ENCODE measurements around the gene PPP1R9B. TPM values are rescaled to one million over a fixed set of nuclear protein-coding genes. Genes with fewer than 3 reads are reported as not detected.
A peak's percentile ranks its signal among the peaks of the same experiment; 100 is the strongest.

Gene PPP1R9B
- total RNA-seq, 1 donor from 2014 or later: 73.6 TPM

GRCh38 chr17:50184611-50185398 lies 34.3 kb upstream of the PPP1R9B start:
- no peak overlapping the region for H3K4me3 ChIP-seq (ENCODE audit: insufficient read depth, low read depth, low read length)
- peaks cover 17% of the 10 kb centered on the region for H3K79me2 ChIP-seq (ENCODE audit: insufficient read depth, low read length)
- peaks cover 57% of the 10 kb centered on the region for H3K36me3 ChIP-seq (ENCODE audit: insufficient read depth, low read length)
- no peaks in the 10 kb centered on the region for H3K9me3 ChIP-seq (ENCODE audit: insufficient read depth, low read depth, low read length)
- Mint-ChIP-seq H3K27me3 (ENCODE audit: low read depth, unreplicated experiment) (no peaks in the 10 kb centered on the region), H3K9me3 (ENCODE audit: unreplicated experiment) (no peaks in the 10 kb centered on the region), H3K36me3 (ENCODE audit: low read depth, unreplicated experiment) (peaks cover 37% of the 10 kb centered on the region), H3K27ac (ENCODE audit: unreplicated experiment) (peak overlapping the region; percentile 98), H3K4me1 (ENCODE audit: low read depth, unreplicated experiment) (peaks cover 62% of the 10 kb centered on the region), H3K4me3 (ENCODE audit: unreplicated experiment) (peak overlapping the region; percentile 54)
- peaks cover 42% of the 10 kb centered on the region for H3K4me1 ChIP-seq (ENCODE audit: insufficient read depth, low read length)
- H3K27ac ChIP-seq (ENCODE audit: low read depth, low read length): peak overlapping the region; percentile 79
- H3K27me3 ChIP-seq (ENCODE audit: insufficient read depth, low read length): no peaks in the 10 kb centered on the region
- no peak overlapping the region for H2AFZ ChIP-seq (ENCODE audit: low read depth, low read length)
- peak overlapping the region; percentile 68 for H3K9ac ChIP-seq (ENCODE audit: low read length)
- peaks cover 84% of the 10 kb centered on the region for H4K20me1 ChIP-seq (ENCODE audit: insufficient read depth, low read length)
- H3K4me2 ChIP-seq (ENCODE audit: low read length): peak overlapping the region; percentile 45
- DNase-seq (ENCODE audit: low read depth) (no peak), FAIRE-seq (no peak)
- TF ChIP-seq EZH2 (IDR thresholded peaks at IDR 0.05; ENCODE audit: insufficient read depth, low read length): no peak
- no peak for TF ChIP-seq CTCF (IDR thresholded peaks at IDR 0.05; ENCODE audit: insufficient read depth, low read depth, low read length)

- Histone ChIP-seq H3K79me2 (ENCODE audit: insufficient read depth, low read length) (peaks cover 12% of the 10 kb centered on the region), H3K9ac (ENCODE audit: low read length) (peak overlapping the region; percentile 52), H3K4me3 (ENCODE audit: insufficient read depth, low read depth, low read length) (no peak overlapping the region), H2AFZ (ENCODE audit: low read depth, low read length) (no peak overlapping the region), H3K9me3 (ENCODE audit: insufficient read depth, low read depth, low read length) (no peaks in the 10 kb centered on the region), H3K4me1 (ENCODE audit: insufficient read depth, low read length) (peaks cover 37% of the 10 kb centered on the region), H3K36me3 (ENCODE audit: insufficient read depth, low read length) (peaks cover 51% of the 10 kb centered on the region), H3K4me2 (ENCODE audit: low read length) (no peak overlapping the region), H4K20me1 (ENCODE audit: insufficient read depth, low read length) (peaks cover 77% of the 10 kb centered on the region), H3K27me3 (ENCODE audit: insufficient read depth, low read length) (no peaks in the 10 kb centered on the region), H3K27ac (ENCODE audit: low read depth, low read length) (peak overlapping the region; percentile 79)
- H3K27ac Mint-ChIP-seq (ENCODE audit: unreplicated experiment): peak overlapping the region; percentile 98
- no peaks in the 10 kb centered on the region for H3K27me3 Mint-ChIP-seq (ENCODE audit: low read depth, unreplicated experiment)
- DNase-seq (ENCODE audit: low read depth) (no peak), FAIRE-seq (no peak)
- H3K9me3 Mint-ChIP-seq (ENCODE audit: unreplicated experiment): no peaks in the 10 kb centered on the region
- peaks cover 62% of the 10 kb centered on the region for H3K4me1 Mint-ChIP-seq (ENCODE audit: low read depth, unreplicated experiment)
- H3K36me3 Mint-ChIP-seq (ENCODE audit: low read depth, unreplicated experiment): peaks cover 35% of the 10 kb centered on the region
- H3K4me3 Mint-ChIP-seq (ENCODE audit: unreplicated experiment): peak overlapping the region; percentile 13
- TF ChIP-seq EZH2 (IDR thresholded peaks at IDR 0.05; ENCODE audit: insufficient read depth, low read length): no peak
- no peak for TF ChIP-seq CTCF (IDR thresholded peaks at IDR 0.05; ENCODE audit: insufficient read depth, low read depth, low read length)
Observed at GRCh38 chr17:50184064-50184463, 33.6 kb upstream of the PPP1R9B start.

All from astrocyte (in vitro differentiated cells and primary cell).